H1 (cell line): Measurements from ENCODE around the gene SLC25A20. TPM values are rescaled to one million over a fixed set of nuclear protein-coding genes. Genes with fewer than 3 reads are reported as not detected.

Experiments
- CTCF ChIA-PET: fragments of 300-600 bp; sonication (Branson Sonifier 250); formaldehyde crosslinking; loops from one replicate; lab custom pipeline; 2021; ENCODE audit not compliant: partially characterized antibody; lab: Charles Lee
- POLR2A ChIA-PET: fragments of 300-600 bp; sonication (Branson Sonifier 250); formaldehyde crosslinking; loops from one replicate; lab custom pipeline; 2021; ENCODE audit warnings: inconsistent platforms; ENCODE audit not compliant: partially characterized antibody; lab: Charles Lee
- DNase-seq, 2 experiments: peaks; one replicate each; pipeline versions ENCODE4 v3.0.0 to v3.0.0-alpha.2; 2010 to 2022; ENCODE audit warnings: low spot score in 2 of 2, low read depth in 1 of 2, mixed read lengths in 1 of 2
- FAIRE-seq: peaks from 2 replicates; lab custom pipeline; 2011; peaks lifted over from hg19 to GRCh38; lab: Jason Lieb, UNC
- H2AFZ ChIP-seq: 2 replicates; pipeline ENCODE4 v1.8.1; 2012; ENCODE audit warnings: low read length, inconsistent platforms
- H2AK5ac ChIP-seq: 2 replicates; pipeline ENCODE4 v1.6.1; 2013; ENCODE audit warnings: low read depth, low read length
- H2BK120ac ChIP-seq: replicated peaks from 2 replicates; pipeline ENCODE3; 2013; ENCODE audit warnings: low read depth, low read length, inconsistent platforms
- H2BK12ac ChIP-seq: 2 replicates; pipeline ENCODE4 v1.6.1; 2013; ENCODE audit warnings: low read depth, low read length
- H2BK15ac ChIP-seq: 2 replicates; pipeline ENCODE4 v1.6.1; 2013; ENCODE audit warnings: low read length
- H2BK20ac ChIP-seq: 2 replicates; pipeline ENCODE4 v1.6.1; 2013; ENCODE audit warnings: low read length
- H2BK5ac ChIP-seq: 2 replicates; pipeline ENCODE4 v1.6.1; 2013; ENCODE audit warnings: low read depth, low read length
- H3K14ac ChIP-seq: 2 replicates; pipeline ENCODE4 v1.6.1; 2013; ENCODE audit warnings: inconsistent platforms; ENCODE audit not compliant: insufficient read length
- H3K18ac ChIP-seq: 2 replicates; pipeline ENCODE4 v1.6.1; 2013; ENCODE audit warnings: low read length; ENCODE audit errors: extremely low read depth
- H3K23ac ChIP-seq: 2 replicates; pipeline ENCODE4 v1.6.1; 2013; ENCODE audit warnings: inconsistent platforms; ENCODE audit not compliant: insufficient read length
- H3K23me2 ChIP-seq: 2 replicates; pipeline ENCODE4 v1.6.1; 2013; ENCODE audit warnings: low read depth, low read length
- H3K27ac ChIP-seq: 2 replicates; pipeline ENCODE4 v1.6.1; 2011; ENCODE audit warnings: low read depth, low read length, inconsistent platforms
- H3K27me3 ChIP-seq, 4 experiments: replicated peaks in 1 of 4; 1 replicate in 1 of 4; 2 replicates in 3 of 4; pipeline versions ENCODE4 v1.6.1 to v1.8.1; 2011 to 2013; ENCODE audit warnings: low read length in 3 of 4, mild to moderate bottlenecking in 3 of 4, inconsistent platforms in 2 of 4, mixed read lengths in 2 of 4, moderate library complexity in 1 of 4; ENCODE audit not compliant: control insufficient read depth in 3 of 4, insufficient read depth in 3 of 4; ENCODE audit errors: extremely low read depth in 1 of 4
- H3K36me3 ChIP-seq, 4 experiments: 2 replicates each; pipeline versions ENCODE4 v1.6.1 to v1.8.1; 2011 to 2013; ENCODE audit warnings: mild to moderate bottlenecking in 4 of 4, low read length in 3 of 4, moderate library complexity in 2 of 4, control low read depth in 1 of 4, inconsistent platforms in 1 of 4; ENCODE audit not compliant: insufficient read depth in 4 of 4, control insufficient read depth in 2 of 4
- H3K4ac ChIP-seq: replicated peaks from 2 replicates; pipeline ENCODE3; 2013; ENCODE audit warnings: low read length, low read depth, mixed read lengths, inconsistent platforms; ENCODE audit not compliant: insufficient read length
- H3K4me1 ChIP-seq, 4 experiments: replicated peaks in 1 of 4; 1 replicate in 1 of 4; 2 replicates in 3 of 4; pipeline versions ENCODE4 v1.6.1 to v1.8.1; 2011 to 2013; ENCODE audit warnings: low read length in 3 of 4, inconsistent platforms in 2 of 4, mixed read lengths in 1 of 4; ENCODE audit not compliant: insufficient read depth in 4 of 4, control insufficient read depth in 3 of 4
- H3K4me2 ChIP-seq, 2 experiments: 2 replicates each; pipeline versions ENCODE4 v1.6.1 to v1.8.1; 2011 to 2013; ENCODE audit warnings: low read depth in 2 of 2, low read length in 2 of 2, control low read depth in 1 of 2, inconsistent platforms in 1 of 2, mild to moderate bottlenecking in 1 of 2; ENCODE audit not compliant: insufficient read depth in 1 of 2
- H3K4me3 ChIP-seq, 4 experiments: fragments of 200-600, 300-600 bp in 1 of 4; sonication (generic), shearing (Covaris generic), sonication (Bioruptor Twin) in 1 of 4; 2 replicates each; pipeline versions ENCODE4 v1.5.1 to v1.8.1; 2011 to 2016; ENCODE audit warnings: low read length in 4 of 4, low read depth in 3 of 4, control low read depth in 2 of 4, inconsistent platforms in 2 of 4, mild to moderate bottlenecking in 2 of 4, mixed read lengths in 1 of 4, moderate library complexity in 1 of 4; ENCODE audit not compliant: insufficient read depth in 2 of 4; ENCODE audit errors: extremely low read depth in 1 of 4
- H3K56ac ChIP-seq: replicated peaks from 2 replicates; pipeline ENCODE3; 2013; ENCODE audit warnings: low read depth, mild to moderate bottlenecking, mixed read lengths, low read length, inconsistent platforms; ENCODE audit not compliant: insufficient read length
- H3K79me1 ChIP-seq: 2 replicates; pipeline ENCODE4 v1.6.1; 2013; ENCODE audit warnings: low read depth, low read length, control low read depth
- H3K79me2 ChIP-seq, 2 experiments: 2 replicates each; pipeline versions ENCODE4 v1.6.1 to v1.8.1; 2012 to 2013; ENCODE audit warnings: low read length in 2 of 2, mild to moderate bottlenecking in 2 of 2, inconsistent platforms in 1 of 2; ENCODE audit not compliant: insufficient read depth in 2 of 2, control insufficient read depth in 1 of 2
- H3K9ac ChIP-seq, 4 experiments: replicated peaks in 1 of 4; 1 replicate in 1 of 4; 2 replicates in 3 of 4; pipeline versions ENCODE4 v1.6.1 to v1.8.1; 2011 to 2013; ENCODE audit warnings: low read depth in 3 of 4, low read length in 3 of 4, control low read depth in 2 of 4, mild to moderate bottlenecking in 2 of 4, moderate library complexity in 2 of 4, inconsistent platforms in 1 of 4; ENCODE audit errors: extremely low read depth in 1 of 4
- H3K9me3 ChIP-seq, 2 experiments: 2 replicates each; pipeline versions ENCODE4 v1.6.1 to v1.8.1; 2012 to 2013; ENCODE audit warnings: mild to moderate bottlenecking in 2 of 2, moderate library complexity in 2 of 2, control low read depth in 1 of 2, inconsistent platforms in 1 of 2, low read depth in 1 of 2, low read length in 1 of 2, mixed read lengths in 1 of 2; ENCODE audit not compliant: insufficient read depth in 2 of 2
- H4K20me1 ChIP-seq, 2 experiments: replicated peaks in 1 of 2; 2 replicates each; pipeline versions ENCODE3 to v1.8.1; 2011 to 2013; ENCODE audit warnings: inconsistent platforms in 2 of 2, low read length in 2 of 2, mild to moderate bottlenecking in 1 of 2; ENCODE audit not compliant: insufficient read depth in 2 of 2, control insufficient read depth in 1 of 2
- H4K5ac ChIP-seq: 2 replicates; pipeline ENCODE4 v1.6.1; 2013; ENCODE audit warnings: low read length, low read depth, mixed read lengths, inconsistent platforms; ENCODE audit not compliant: insufficient read length
- H4K8ac ChIP-seq: 2 replicates; pipeline ENCODE4 v1.8.0; 2013; ENCODE audit warnings: mild to moderate bottlenecking, moderate library complexity, low read length, inconsistent platforms; ENCODE audit not compliant: insufficient read depth; ENCODE audit errors: extremely low read depth
- H4K91ac ChIP-seq: replicated peaks from 2 replicates; pipeline ENCODE3; 2013; ENCODE audit warnings: low read length, mixed read lengths, inconsistent platforms; ENCODE audit not compliant: insufficient read length
- ASH2L ChIP-seq: fragments of 200-600, 300-600 bp; sonication (generic); IDR thresholded peaks from one replicate; pipeline ENCODE4 v1.7.1; 2017; ENCODE audit warnings: low read length
- BACH1 ChIP-seq: IDR thresholded peaks from 2 replicates; pipeline ENCODE4 v1.6.1; 2012; ENCODE audit warnings: low read length, improper control_type of control experiment
- CEBPB ChIP-seq: IDR thresholded peaks from 2 replicates; pipeline ENCODE4 v1.6.1; 2012; ENCODE audit warnings: low read depth, low read length
- EGR1 ChIP-seq: IDR thresholded peaks from 2 replicates; pipeline ENCODE4 v1.6.1; 2011; ENCODE audit warnings: low read depth, low read length, borderline replicate concordance
- GABPA ChIP-seq: IDR thresholded peaks from 2 replicates; pipeline ENCODE4 v1.6.1; 2011; ENCODE audit warnings: mild to moderate bottlenecking, low read length, moderate library complexity, borderline replicate concordance; ENCODE audit not compliant: insufficient read depth
- KDM4A ChIP-seq: IDR thresholded peaks from one replicate; pipeline ENCODE4 v1.7.1; 2012; ENCODE audit warnings: low read depth, mild to moderate bottlenecking, moderate library complexity, low read length, inconsistent platforms; ENCODE audit not compliant: severe bottlenecking
- RBBP5 ChIP-seq: IDR thresholded peaks from 2 replicates; pipeline ENCODE4 v1.7.1; 2012; ENCODE audit warnings: low read depth, mild to moderate bottlenecking, inconsistent platforms, low read length, moderate library complexity, borderline replicate concordance
- RFX5 ChIP-seq: IDR thresholded peaks from 2 replicates; pipeline ENCODE4 v1.6.1; 2011; ENCODE audit warnings: low read depth, low read length, improper control_type of control experiment, borderline replicate concordance
- SIRT6 ChIP-seq: IDR thresholded peaks from one replicate; pipeline ENCODE4 v1.7.1; 2012; ENCODE audit warnings: low read length, inconsistent platforms
- TAF1 ChIP-seq: IDR thresholded peaks from 2 replicates; pipeline ENCODE4 v1.6.1; 2011; ENCODE audit warnings: mild to moderate bottlenecking, low read depth, low read length
- TBP ChIP-seq: IDR thresholded peaks from 2 replicates; pipeline ENCODE4 v1.6.1; 2011; ENCODE audit warnings: low read depth, low read length, improper control_type of control experiment
- TCF12 ChIP-seq: IDR thresholded peaks from 2 replicates; pipeline ENCODE4 v1.6.1; 2011; ENCODE audit warnings: low read depth, mild to moderate bottlenecking, low read length
- TEAD4 ChIP-seq: IDR thresholded peaks from 2 replicates; pipeline ENCODE4 v1.6.1; 2012; ENCODE audit warnings: low read depth, low read length, inconsistent platforms, mixed read lengths
- WGBS, 2 experiments: shearing (Covaris generic) in 1 of 2; methylation state at CpG; one replicate each; pipeline versions ENCODE4 v1.1.6 to v1.1.7; 2013 to 2015; ENCODE audit warnings: low lambda C conversion rate in 2 of 2, mixed read lengths in 2 of 2, inconsistent platforms in 1 of 2, low coverage in 1 of 2, missing lambda C conversion rate in 1 of 2; ENCODE audit not compliant: insufficient replicate concordance in 2 of 2, insufficient coverage in 1 of 2, insufficient read length in 1 of 2; ENCODE audit errors: extremely low coverage in 1 of 2, missing lambda C conversion rate in 1 of 2; 5-methylcytosine and 5-hydroxymethylcytosine counted together
- polyA plus RNA-seq, 7 experiments: library from polyadenylated mRNA; depleted of rRNA in 3 of 7; stranded (reverse) in 5 of 7; unstranded in 2 of 7; fragments of >200 nt in 5 of 7; fragments of 200-250 nt in 2 of 7; gene quantifications; 1 replicate in 5 of 7; 2 replicates in 1 of 7; 4 replicates in 1 of 7; pipeline versions ENCODE4 v1.2.1 to v1.2.3, GENCODE V29; 2011 to 2013; ENCODE audit warnings: missing spikeins in 2 of 7, mixed read lengths in 2 of 7
- total RNA-seq: library from RNA; stranded (reverse); fragmentation: NEBNext Ultra II Directional; extraction: Animal tissue kit (Norgen Biotek cat#: 25700); gene quantifications from 2 replicates; pipeline ENCODE4 v1.2.1, GENCODE V29; 2021
- TF ChIP-seq, protein P1 (sequence below): IDR thresholded peaks from 2 replicates; pipeline ENCODE4 v1.6.1; 2011; ENCODE audit warnings: low read depth, mild to moderate bottlenecking, low read length; ENCODE audit not compliant: insufficient read depth

Gene SLC25A20
- total and polyA plus RNA-seq, 2 of the 8 experiments (the other 6 are each of a cell fraction or from before 2014, with no cell fraction given) = 3.8 to 4.0 TPM

DNA sequence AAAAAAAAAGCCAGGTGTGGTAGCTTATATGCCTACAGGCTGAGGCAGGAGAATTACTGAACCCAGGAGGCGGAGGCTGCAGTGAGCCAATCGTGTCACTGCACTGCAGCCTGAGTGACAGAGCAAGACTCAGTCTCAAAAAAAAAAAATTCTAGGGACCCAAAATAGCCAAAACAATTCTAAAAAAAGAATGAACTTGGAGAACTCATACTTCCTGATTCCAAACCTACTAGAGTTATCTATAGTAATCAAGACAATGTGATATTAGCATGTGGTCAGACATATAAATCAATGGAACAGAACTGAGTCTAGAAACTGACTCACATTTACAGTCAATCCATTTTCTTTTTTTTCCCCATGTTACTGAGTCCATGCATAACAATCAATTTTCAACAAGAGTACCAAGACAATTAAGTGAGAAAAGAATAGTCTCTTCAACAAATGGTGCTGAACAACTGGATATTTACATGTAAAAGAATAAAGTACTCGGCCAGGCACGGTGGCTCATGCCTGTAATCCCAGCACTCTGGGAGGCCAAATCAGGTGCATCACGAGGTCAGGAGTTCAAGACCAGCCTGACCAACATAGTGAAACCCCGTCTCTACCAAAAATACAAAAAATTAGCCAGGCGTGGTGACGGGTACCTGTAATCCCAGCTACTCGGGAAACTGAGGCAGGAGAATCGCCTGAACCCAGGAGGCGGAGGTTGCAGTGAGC is 62.9 kb downstream of the SLC25A20 start:
- no peak overlapping the region for H3K9ac ChIP-seq
- H2BK12ac ChIP-seq = no peak overlapping the region
- H3K23ac ChIP-seq = no peak overlapping the region
- H2BK20ac ChIP-seq = no peak overlapping the region
- no peak overlapping the region for H2AFZ ChIP-seq
- no peak overlapping the region for H2AK5ac ChIP-seq
- no peak overlapping the region for H2BK5ac ChIP-seq
- no peak overlapping the region for H3K4me3 ChIP-seq
- H3K27ac ChIP-seq = no peak overlapping the region
- no peaks in the 10 kb centered on the region for H3K36me3 ChIP-seq
- H3K56ac ChIP-seq = no peak overlapping the region
- FAIRE-seq = no peak
- H4K5ac ChIP-seq = no peak overlapping the region
- H4K91ac ChIP-seq = no peak overlapping the region
- H4K8ac ChIP-seq = no peak overlapping the region
- H2BK120ac ChIP-seq = no peak overlapping the region
- H3K79me1 ChIP-seq = no peaks in the 10 kb centered on the region; the same call in 1 of the 2 replicates
- H4K20me1 ChIP-seq = no peaks in the 10 kb centered on the region
- H3K14ac ChIP-seq = no peak overlapping the region
- no peaks in the 10 kb centered on the region for H3K23me2 ChIP-seq
- H3K18ac ChIP-seq = no peak overlapping the region
- ChIA-PET POLR2A (no interaction called here), CTCF (interaction anchor here (1.0 kb wide), 1 partner anchor 150 kb away, joined by 4 read pairs; the partner anchor contains the start of gene NCKIPSD)
- no peak overlapping the region for H3K4me2 ChIP-seq
- no peak overlapping the region for H2BK15ac ChIP-seq
- DNase-seq = no peak
- H3K4me1 ChIP-seq = no peaks in the 10 kb centered on the region
- H3K4ac ChIP-seq = no peak overlapping the region
- no peaks in the 10 kb centered on the region for H3K9me3 ChIP-seq
- 87% methylated on average over 11 of the region's 11 CpGs; no CpG with 5 or more reads in 1 of the 2 experiments for WGBS, 2 experiments
- no peaks in the 10 kb centered on the region for H3K27me3 ChIP-seq
- H3K79me2 ChIP-seq = no peaks in the 10 kb centered on the region
- TF ChIP-seq RBBP5 (no peak), RFX5 (no peak), KDM4A (no peak), ASH2L (no peak), TEAD4 (no peak), TBP (no peak), BACH1 (no peak), SIRT6 (no peak), TCF12 (no peak), TAF1 (no peak), EGR1 (no peak), GABPA (no peak), CEBPB (no peak)
- TF ChIP-seq, protein P1, sequence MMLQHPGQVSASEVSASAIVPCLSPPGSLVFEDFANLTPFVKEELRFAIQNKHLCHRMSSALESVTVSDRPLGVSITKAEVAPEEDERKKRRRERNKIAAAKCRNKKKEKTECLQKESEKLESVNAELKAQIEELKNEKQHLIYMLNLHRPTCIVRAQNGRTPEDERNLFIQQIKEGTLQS = no peak
